ENCODE measurements around the gene TRAFD1. TPM values are rescaled to one million over a fixed set of nuclear protein-coding genes. Genes with fewer than 3 reads are reported as not detected.

TRAFD1 gene
- total RNA-seq, 2 donors from 2014 or later = 22.8 to 37.2 TPM

GRCh38 chr12:112163056-112163455 lies 37.7 kb downstream of the TRAFD1 start:
- no peak for DNase-seq
- no peak overlapping the region for H3K27ac ChIP-seq
- intact Hi-C loops (cut with DNase I) = no loop called here
- no peak overlapping the region for H3K9ac ChIP-seq (ENCODE audit: low read depth in 2 of 2, low read length in 2 of 2)
- H3K4me1 ChIP-seq = no peaks in the 10 kb centered on the region
- H3K27me3 ChIP-seq = no peaks in the 10 kb centered on the region
- peaks cover 9% of the 10 kb centered on the region for H3K36me3 ChIP-seq
- no peak overlapping the region for H3K4me3 ChIP-seq
- TF ChIP-seq CTCF (IDR thresholded peaks at IDR 0.05) = no peak
- H3K9me3 ChIP-seq = no peaks in the 10 kb centered on the region

- H3K4me1 ChIP-seq = no peaks in the 10 kb centered on the region
- no peak for DNase-seq
- H3K9ac ChIP-seq (ENCODE audit: low read depth in 2 of 2, low read length in 2 of 2) = no peak overlapping the region
- no peaks in the 10 kb centered on the region for H3K9me3 ChIP-seq
- H3K27ac ChIP-seq = no peak overlapping the region
- TF ChIP-seq CTCF (IDR thresholded peaks at IDR 0.05) = no peak
- no peak overlapping the region for H3K4me3 ChIP-seq
- H3K36me3 ChIP-seq = peaks cover 9% of the 10 kb centered on the region
- no peaks in the 10 kb centered on the region for H3K27me3 ChIP-seq
- intact Hi-C loops (cut with DNase I) = no loop called here
Observed at GRCh38 chr12:112163471-112163991, 38.2 kb downstream of the TRAFD1 start.

GRCh38 chr12:112164011-112164660 lies 38.8 kb downstream of the TRAFD1 start:
- no peak overlapping the region for H3K4me3 ChIP-seq
- H3K9ac ChIP-seq (ENCODE audit: low read depth in 2 of 2, low read length in 2 of 2) = no peak overlapping the region
- intact Hi-C loops (cut with DNase I) = no loop called here
- TF ChIP-seq CTCF (IDR thresholded peaks at IDR 0.05) = no peak
- no peak overlapping the region for H3K27ac ChIP-seq
- no peaks in the 10 kb centered on the region for H3K9me3 ChIP-seq
- H3K4me1 ChIP-seq = no peaks in the 10 kb centered on the region
- H3K36me3 ChIP-seq = peaks cover 9% of the 10 kb centered on the region
- H3K27me3 ChIP-seq = no peaks in the 10 kb centered on the region
- DNase-seq = no peak

- Histone ChIP-seq H3K27me3 (no peaks in the 10 kb centered on the region), H3K27ac (no peak overlapping the region), H3K9ac (ENCODE audit: low read depth in 2 of 2, low read length in 2 of 2) (no peak overlapping the region), H3K4me1 (no peaks in the 10 kb centered on the region), H3K4me3 (no peak overlapping the region), H3K9me3 (no peaks in the 10 kb centered on the region), H3K36me3 (peaks cover 4% of the 10 kb centered on the region)
- no peak for DNase-seq
- no peak for TF ChIP-seq CTCF (IDR thresholded peaks at IDR 0.05)
- intact Hi-C loops (cut with DNase I) = no loop called here
Observed at GRCh38 chr12:112165624-112166023, 40.3 kb downstream of the TRAFD1 start.

- intact Hi-C loops (cut with DNase I) = no loop called here
- DNase-seq = no peak
- no peak for TF ChIP-seq CTCF (IDR thresholded peaks at IDR 0.05)
Observed at GRCh38 chr12:112166051-112167015, 41.0 kb downstream of the TRAFD1 start.

More at GRCh38 chr12:112166051-112167015, 41.0 kb downstream of the TRAFD1 start:
- H3K4me3 ChIP-seq = no peak overlapping the region
- H3K9ac ChIP-seq (ENCODE audit: low read depth in 2 of 2, low read length in 2 of 2) = no peak overlapping the region
- H3K27ac ChIP-seq = no peak overlapping the region
- H3K4me1 ChIP-seq = no peaks in the 10 kb centered on the region
- H3K36me3 ChIP-seq = no peaks in the 10 kb centered on the region
- H3K27me3 ChIP-seq = no peaks in the 10 kb centered on the region
- H3K9me3 ChIP-seq = no peaks in the 10 kb centered on the region

All from colonic mucosa (tissue), 4 donors.